NOMO-1 (cell line): ENCODE results near the gene SCN2B.
A peak's percentile ranks its signal among the peaks of the same experiment; 100 is the strongest.

Source experiments
- DNase-seq, 2 experiments: peaks; one replicate each; lab custom pipeline; 2025; ENCODE audit not compliant: unreplicated experiment in 2 of 2; lab: John Stamatoyannopoulos, UW

SCN2B gene

GRCh38 chr11:118175031-118175992 is 1.1 kb downstream of the SCN2B start:
- DNase-seq, result no peak

GRCh38 chr11:118174006-118174567 is 2.4 kb downstream of the SCN2B start:
- DNase-seq, result no peak

GRCh38 chr11:118172356-118172755 is 4.1 kb downstream of the SCN2B start:
- DNase-seq, result no peak

- peak; percentile 20 to 56 for DNase-seq
Observed at GRCh38 chr11:118171269-118172062, 5.0 kb downstream of the SCN2B start.

GRCh38 chr11:118170882-118171268 is 5.6 kb downstream of the SCN2B start:
- no peak for DNase-seq

GRCh38 chr11:118170231-118170630 is 6.2 kb downstream of the SCN2B start:
- no peak for DNase-seq

- no peak for DNase-seq
Observed at GRCh38 chr11:118169300-118170140, 6.9 kb downstream of the SCN2B start.

GRCh38 chr11:118168751-118169150 is 7.7 kb downstream of the SCN2B start:
- no peak for DNase-seq

- no peak for DNase-seq
Observed at GRCh38 chr11:118168316-118168715, 8.1 kb downstream of the SCN2B start.

- no peak for DNase-seq
Observed at GRCh38 chr11:118167906-118168305, 8.5 kb downstream of the SCN2B start.

GRCh38 chr11:118167253-118167652 is 9.2 kb downstream of the SCN2B start:
- DNase-seq, result no peak

- DNase-seq, result no peak
Observed at GRCh38 chr11:118166641-118167040, 9.8 kb downstream of the SCN2B start.

- no peak for DNase-seq
Observed at GRCh38 chr11:118164885-118165284, 11.6 kb downstream of the SCN2B start.

GRCh38 chr11:118163494-118163893 is 12.9 kb downstream of the SCN2B start:
- DNase-seq, result no peak

- DNase-seq, result no peak
Observed at GRCh38 chr11:118162846-118163245, 13.6 kb downstream of the SCN2B start.

- DNase-seq, result no peak
Observed at GRCh38 chr11:118161786-118162185, 14.7 kb downstream of the SCN2B start.

- no peak for DNase-seq
Observed at GRCh38 chr11:118157186-118157895, 19.1 kb downstream of the SCN2B start.

GRCh38 chr11:118156531-118157185 is 19.8 kb downstream of the SCN2B start:
- no peak for DNase-seq

GRCh38 chr11:118155776-118156530 is 20.5 kb downstream of the SCN2B start:
- no peak for DNase-seq
